CD14-positive monocyte (primary cell): ENCODE results near the gene PDE4D. TPM values are rescaled to one million over a fixed set of nuclear protein-coding genes. Genes with fewer than 3 reads are reported as not detected.

ENCODE experiments used
- DNase-seq, 3 donors: peaks; one replicate each; pipeline ENCODE4 v3.0.0-alpha.2; 2011 to 2022
- H2AFZ ChIP-seq: 2 replicates; pipeline ENCODE4 v1.6.0; 2012; ENCODE audit warnings: mild to moderate bottlenecking, low read depth, low read length, inconsistent platforms; ENCODE audit not compliant: insufficient read depth, poor library complexity, severe bottlenecking
- H3K27ac ChIP-seq, 2 donors: 1 replicate in 1 of 2; 2 replicates in 1 of 2; pipeline ENCODE4 v1.5.1; 2012 to 2013; ENCODE audit warnings: low read length in 2 of 2, control low read depth in 1 of 2, inconsistent platforms in 1 of 2, low read depth in 1 of 2, mild to moderate bottlenecking in 1 of 2
- H3K27me3 ChIP-seq, 2 donors: one replicate each; pipeline versions ENCODE4 v1.6.0 to v1.6.1; 2011 to 2013; ENCODE audit warnings: low read length in 2 of 2; ENCODE audit not compliant: control insufficient read depth in 2 of 2, insufficient read depth in 2 of 2
- H3K36me3 ChIP-seq, 2 donors: replicated peaks in 1 of 2; 1 replicate in 1 of 2; 2 replicates in 1 of 2; pipeline versions ENCODE4 v1.5.1 to v1.6.1; 2012 to 2013; ENCODE audit warnings: low read length in 2 of 2, control low read depth in 1 of 2, inconsistent platforms in 1 of 2, mild to moderate bottlenecking in 1 of 2; ENCODE audit not compliant: insufficient read depth in 2 of 2, control insufficient read depth in 1 of 2
- H3K4me1 ChIP-seq, 2 donors: 1 replicate in 1 of 2; 2 replicates in 1 of 2; pipeline versions ENCODE4 v1.5.1 to v1.6.1; 2012 to 2013; ENCODE audit warnings: low read length in 2 of 2, control low read depth in 1 of 2, inconsistent platforms in 1 of 2, mild to moderate bottlenecking in 1 of 2, moderate library complexity in 1 of 2; ENCODE audit not compliant: insufficient read depth in 2 of 2, control insufficient read depth in 1 of 2
- H3K4me2 ChIP-seq: replicated peaks from 2 replicates; pipeline ENCODE3; 2012; ENCODE audit warnings: low read length, moderate library complexity, mild to moderate bottlenecking; ENCODE audit not compliant: poor library complexity, severe bottlenecking; ENCODE audit errors: extremely low read depth
- H3K4me3 ChIP-seq, 3 experiments: fragments of 200-600 bp in 1 of 3; sonication (generic) in 1 of 3; replicated peaks in 1 of 3; 1 replicate in 2 of 3; 2 replicates in 1 of 3; pipeline ENCODE4 v1.5.1; 2011 to 2013; ENCODE audit warnings: low read length in 3 of 3, mild to moderate bottlenecking in 3 of 3, control low read depth in 2 of 3, low read depth in 2 of 3, inconsistent platforms in 1 of 3, moderate library complexity in 1 of 3
- H3K79me2 ChIP-seq: 2 replicates; pipeline ENCODE4 v1.6.0; 2012; ENCODE audit warnings: mild to moderate bottlenecking, control low read depth, inconsistent platforms, low read length, moderate library complexity; ENCODE audit not compliant: insufficient read depth
- H3K9ac ChIP-seq: 2 replicates; pipeline ENCODE4 v1.6.0; 2017; ENCODE audit warnings: low read length, mild to moderate bottlenecking; ENCODE audit not compliant: insufficient read depth, poor library complexity, severe bottlenecking
- H3K9me3 ChIP-seq, 2 donors: replicated peaks in 1 of 2; 1 replicate in 1 of 2; 2 replicates in 1 of 2; pipeline versions ENCODE4 v1.5.1 to v1.6.1; 2012 to 2013; ENCODE audit warnings: low read length in 2 of 2, control low read depth in 1 of 2; ENCODE audit not compliant: control insufficient read depth in 1 of 2, insufficient read depth in 1 of 2
- H4K20me1 ChIP-seq: 2 replicates; pipeline ENCODE4 v1.6.0; 2012; ENCODE audit warnings: mild to moderate bottlenecking, low read length, control low read depth, moderate library complexity; ENCODE audit not compliant: insufficient read depth
- H3K27ac Mint-ChIP-seq, 7 donors: one replicate each; pipeline ENCODE4 v1.8.0; 2020; ENCODE audit warnings: mild to moderate bottlenecking in 7 of 7, mixed read lengths in 7 of 7, moderate library complexity in 6 of 7, inconsistent platforms in 2 of 7
- H3K27me3 Mint-ChIP-seq, 3 donors: one replicate each; pipeline ENCODE4 v1.8.0; 2021 to 2022; ENCODE audit warnings: low read depth in 3 of 3, mild to moderate bottlenecking in 3 of 3, mixed read lengths in 3 of 3, moderate library complexity in 3 of 3, inconsistent platforms in 1 of 3
- H3K36me3 Mint-ChIP-seq, 2 donors: one replicate each; pipeline ENCODE4 v1.8.0; 2020; ENCODE audit warnings: mixed read lengths in 2 of 2, inconsistent platforms in 1 of 2, mild to moderate bottlenecking in 1 of 2
- H3K4me1 Mint-ChIP-seq: one replicate; pipeline ENCODE4 v1.8.0; 2020; ENCODE audit warnings: mild to moderate bottlenecking, mixed read lengths
- H3K4me3 Mint-ChIP-seq, 2 donors: one replicate each; pipeline ENCODE4 v1.8.0; 2020; ENCODE audit warnings: mild to moderate bottlenecking in 2 of 2, mixed read lengths in 2 of 2, moderate library complexity in 1 of 2
- H3K9me3 Mint-ChIP-seq, 7 donors: one replicate each; pipeline ENCODE4 v1.8.0; 2020 to 2022; ENCODE audit warnings: mixed read lengths in 7 of 7, mild to moderate bottlenecking in 6 of 7, moderate library complexity in 6 of 7, inconsistent platforms in 2 of 7
- CTCF ChIP-seq: fragments of 200-600 bp; IDR thresholded peaks from one replicate; pipeline ENCODE4 v1.8.0; 2022; ENCODE audit warnings: antibody characterized with exemption, mild to moderate bottlenecking
- WGBS: methylation state at CpG from one replicate; pipeline ENCODE4 v1.1.5; 2013; ENCODE audit warnings: missing lambda C conversion rate; ENCODE audit not compliant: insufficient coverage; 5-methylcytosine and 5-hydroxymethylcytosine counted together
- intact Hi-C, 2 donors: fragments of 100-400 bp; cut with micrococcal nuclease; formaldehyde crosslinking; loops; one replicate each; pipeline versions ENCODE4 v1.15.0 to v1.15.1; 2023
- polyA plus RNA-seq, 3 donors: library from polyadenylated mRNA; depleted of rRNA in 1 of 3; unstranded in 2 of 3; stranded (reverse) in 1 of 3; fragments of 300-500 nt in 2 of 3; fragments of >200 nt in 1 of 3; fragmentation: Illumina TruSeq in 2 of 3; gene quantifications; 1 replicate in 2 of 3; 2 replicates in 1 of 3; pipeline ENCODE4 v1.2.3, GENCODE V29; 2012 to 2021

PDE4D gene
- polyA plus RNA-seq, 3 donors: 1.9 to 3.4 (median 2.8) TPM

DNA sequence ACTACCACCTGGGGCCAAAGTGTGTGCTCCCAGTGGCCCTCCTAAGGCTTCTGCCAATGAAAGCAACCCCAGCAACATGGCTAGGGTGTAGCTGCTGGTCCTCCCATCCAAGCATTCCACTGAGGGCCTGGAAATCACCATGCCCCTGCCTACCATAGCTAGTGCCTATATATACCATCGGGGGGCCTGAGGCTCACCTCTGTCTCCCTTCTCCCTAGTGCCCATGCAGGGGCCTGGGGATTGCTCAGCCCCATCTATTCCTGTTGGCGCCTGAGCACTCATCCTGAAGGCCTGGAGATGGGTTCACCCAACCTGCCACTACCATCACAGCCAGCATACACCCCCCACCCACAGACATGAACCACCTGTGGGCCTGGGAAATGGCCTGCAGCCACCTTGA, 943.3 kb downstream of the PDE4D start:
- no peaks in the 10 kb centered on the region for H3K36me3 ChIP-seq
- H3K4me1 ChIP-seq: no peaks in the 10 kb centered on the region
- no peak overlapping the region for H3K4me2 ChIP-seq
- peaks cover 0 to 2% (median 0%) of the 10 kb centered on the region in 3 donors for H3K27me3 Mint-ChIP-seq
- H3K4me1 Mint-ChIP-seq: no peaks in the 10 kb centered on the region
- H2AFZ ChIP-seq: no peak overlapping the region
- no peak overlapping the region for H3K4me3 ChIP-seq
- H3K9me3 Mint-ChIP-seq: peaks cover 0 to 5% (median 3%) of the 10 kb centered on the region in 7 donors
- H3K27ac Mint-ChIP-seq: no peak overlapping the region
- H3K4me3 Mint-ChIP-seq: no peak overlapping the region
- no peaks in the 10 kb centered on the region for H3K27me3 ChIP-seq
- 94% methylated on average over 2 of the region's 2 CpGs for WGBS
- no peaks in the 10 kb centered on the region for H4K20me1 ChIP-seq
- DNase-seq: no peak
- no peaks in the 10 kb centered on the region for H3K79me2 ChIP-seq
- H3K27ac ChIP-seq: no peak overlapping the region
- intact Hi-C loops: no loop called here
- no peaks in the 10 kb centered on the region for H3K36me3 Mint-ChIP-seq
- no peak for TF ChIP-seq CTCF
- no peak overlapping the region for H3K9ac ChIP-seq
- peaks cover 0 to 3% of the 10 kb centered on the region in 2 donors for H3K9me3 ChIP-seq

DNA sequence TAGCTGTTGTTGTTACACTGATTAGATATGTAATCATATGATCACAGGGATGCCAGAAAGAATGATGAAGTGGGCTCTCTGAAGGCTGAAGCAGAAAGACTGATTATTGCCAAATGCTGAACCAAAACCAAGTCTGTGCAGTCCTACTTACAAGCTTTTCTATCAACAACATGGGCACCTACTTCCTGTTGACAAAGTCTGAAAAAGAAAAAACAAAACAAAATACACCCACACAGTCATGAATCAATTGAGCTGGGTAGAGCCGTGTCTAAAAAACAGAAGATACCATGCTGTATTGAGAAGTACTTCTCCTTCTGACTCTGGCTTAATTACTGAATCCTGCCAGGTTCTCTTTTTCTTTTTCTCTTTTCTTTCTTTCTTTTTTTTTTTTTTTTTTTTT, 947.3 kb downstream of the PDE4D start:
- no peaks in the 10 kb centered on the region for H3K36me3 Mint-ChIP-seq
- no peak overlapping the region for H3K4me2 ChIP-seq
- no peak overlapping the region for H3K9ac ChIP-seq
- DNase-seq: no peak
- no peak overlapping the region for H2AFZ ChIP-seq
- no peaks in the 10 kb centered on the region for H3K4me1 ChIP-seq
- H4K20me1 ChIP-seq: no peaks in the 10 kb centered on the region
- peaks cover 0 to 6% of the 10 kb centered on the region in 2 donors for H3K9me3 ChIP-seq
- no peak overlapping the region for H3K27ac Mint-ChIP-seq
- no peaks in the 10 kb centered on the region for H3K27me3 ChIP-seq
- no peak overlapping the region for H3K27ac ChIP-seq
- H3K9me3 Mint-ChIP-seq: peaks cover 2 to 10% (median 6%) of the 10 kb centered on the region in 7 donors
- no peak overlapping the region for H3K4me3 ChIP-seq
- no peak for TF ChIP-seq CTCF
- no peaks in the 10 kb centered on the region for H3K4me1 Mint-ChIP-seq
- intact Hi-C loops: no loop called here
- no peaks in the 10 kb centered on the region for H3K36me3 ChIP-seq
- no peaks in the 10 kb centered on the region for H3K79me2 ChIP-seq
- WGBS: no CpG with 5 or more reads among the region's 1 CpG
- no peaks in the 10 kb centered on the region for H3K27me3 Mint-ChIP-seq
- no peak overlapping the region for H3K4me3 Mint-ChIP-seq
